Mesothelial cell of epicardium (in vitro differentiated cells): Measurements from ENCODE around the gene FRMD1. TPM values are rescaled to one million over a fixed set of nuclear protein-coding genes. Genes with fewer than 3 reads are reported as not detected.

Experiments used
- DNase-seq, 2 experiments: peaks; one replicate each; pipeline ENCODE4 v3.0.0; 2021; ENCODE audit warnings: low spot score in 2 of 2; ENCODE audit not compliant: unreplicated experiment in 2 of 2
- H3K27ac Mint-ChIP-seq: 2 replicates; pipeline ENCODE4 v1.8.0; 2021; ENCODE audit warnings: mixed read lengths
- H3K27me3 Mint-ChIP-seq: 2 replicates; pipeline ENCODE4 v1.8.0; 2021; ENCODE audit warnings: low read depth, mixed read lengths
- H3K36me3 Mint-ChIP-seq: 2 replicates; pipeline ENCODE4 v1.8.0; 2021; ENCODE audit warnings: mixed read lengths
- H3K4me1 Mint-ChIP-seq: 2 replicates; pipeline ENCODE4 v1.8.0; 2021; ENCODE audit warnings: mixed read lengths
- H3K4me3 Mint-ChIP-seq: 2 replicates; pipeline ENCODE4 v1.8.0; 2021; ENCODE audit warnings: mild to moderate bottlenecking, moderate library complexity, mixed read lengths
- H3K9me3 Mint-ChIP-seq: 2 replicates; pipeline ENCODE4 v1.8.0; 2021; ENCODE audit warnings: mixed read lengths
- total RNA-seq: library from RNA; stranded (reverse); gene quantifications from 3 replicates; pipeline ENCODE4 v1.2.1, GENCODE V29; 2021
- TF ChIP-seq, protein P1 (sequence below): fragments of 200-600 bp; sonication (generic); IDR thresholded peaks from one replicate; pipeline ENCODE4 v1.5.0; 2021; ENCODE audit warnings: antibody characterized with exemption; ENCODE audit not compliant: unreplicated experiment

The FRMD1 gene
- total RNA-seq, 1 donor from 2014 or later, result not detected

DNA sequence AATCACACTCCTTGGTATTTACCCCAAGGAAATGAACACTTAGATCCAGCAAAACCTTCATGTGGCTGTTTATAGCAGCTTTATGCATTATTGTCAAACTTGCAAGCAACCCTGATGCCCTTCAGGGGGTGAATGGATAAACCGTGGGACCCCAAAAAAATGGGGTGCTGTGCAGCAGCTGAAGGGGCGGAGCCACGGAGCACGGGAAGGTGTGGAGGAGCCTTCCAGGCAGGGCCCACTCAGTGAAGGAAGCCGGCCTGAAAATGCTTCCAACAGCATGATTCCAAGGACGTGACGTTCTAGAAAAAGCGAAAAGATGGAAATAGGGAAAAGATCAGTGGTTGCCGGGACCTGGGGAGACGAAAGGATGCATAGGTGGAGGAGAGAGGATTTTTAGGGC, 25.6 kb upstream of the FRMD1 start:
- TF ChIP-seq, protein P1, sequence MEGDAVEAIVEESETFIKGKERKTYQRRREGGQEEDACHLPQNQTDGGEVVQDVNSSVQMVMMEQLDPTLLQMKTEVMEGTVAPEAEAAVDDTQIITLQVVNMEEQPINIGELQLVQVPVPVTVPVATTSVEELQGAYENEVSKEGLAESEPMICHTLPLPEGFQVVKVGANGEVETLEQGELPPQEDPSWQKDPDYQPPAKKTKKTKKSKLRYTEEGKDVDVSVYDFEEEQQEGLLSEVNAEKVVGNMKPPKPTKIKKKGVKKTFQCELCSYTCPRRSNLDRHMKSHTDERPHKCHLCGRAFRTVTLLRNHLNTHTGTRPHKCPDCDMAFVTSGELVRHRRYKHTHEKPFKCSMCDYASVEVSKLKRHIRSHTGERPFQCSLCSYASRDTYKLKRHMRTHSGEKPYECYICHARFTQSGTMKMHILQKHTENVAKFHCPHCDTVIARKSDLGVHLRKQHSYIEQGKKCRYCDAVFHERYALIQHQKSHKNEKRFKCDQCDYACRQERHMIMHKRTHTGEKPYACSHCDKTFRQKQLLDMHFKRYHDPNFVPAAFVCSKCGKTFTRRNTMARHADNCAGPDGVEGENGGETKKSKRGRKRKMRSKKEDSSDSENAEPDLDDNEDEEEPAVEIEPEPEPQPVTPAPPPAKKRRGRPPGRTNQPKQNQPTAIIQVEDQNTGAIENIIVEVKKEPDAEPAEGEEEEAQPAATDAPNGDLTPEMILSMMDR, result no peak
- H3K9me3 Mint-ChIP-seq, result no peaks in the 10 kb centered on the region
- H3K36me3 Mint-ChIP-seq, result no peaks in the 10 kb centered on the region
- H3K27me3 Mint-ChIP-seq, result no peaks in the 10 kb centered on the region
- DNase-seq, result no peak
- no peak overlapping the region for H3K27ac Mint-ChIP-seq
- peaks cover 32% of the 10 kb centered on the region for H3K4me1 Mint-ChIP-seq
- H3K4me3 Mint-ChIP-seq, result no peak overlapping the region

DNA sequence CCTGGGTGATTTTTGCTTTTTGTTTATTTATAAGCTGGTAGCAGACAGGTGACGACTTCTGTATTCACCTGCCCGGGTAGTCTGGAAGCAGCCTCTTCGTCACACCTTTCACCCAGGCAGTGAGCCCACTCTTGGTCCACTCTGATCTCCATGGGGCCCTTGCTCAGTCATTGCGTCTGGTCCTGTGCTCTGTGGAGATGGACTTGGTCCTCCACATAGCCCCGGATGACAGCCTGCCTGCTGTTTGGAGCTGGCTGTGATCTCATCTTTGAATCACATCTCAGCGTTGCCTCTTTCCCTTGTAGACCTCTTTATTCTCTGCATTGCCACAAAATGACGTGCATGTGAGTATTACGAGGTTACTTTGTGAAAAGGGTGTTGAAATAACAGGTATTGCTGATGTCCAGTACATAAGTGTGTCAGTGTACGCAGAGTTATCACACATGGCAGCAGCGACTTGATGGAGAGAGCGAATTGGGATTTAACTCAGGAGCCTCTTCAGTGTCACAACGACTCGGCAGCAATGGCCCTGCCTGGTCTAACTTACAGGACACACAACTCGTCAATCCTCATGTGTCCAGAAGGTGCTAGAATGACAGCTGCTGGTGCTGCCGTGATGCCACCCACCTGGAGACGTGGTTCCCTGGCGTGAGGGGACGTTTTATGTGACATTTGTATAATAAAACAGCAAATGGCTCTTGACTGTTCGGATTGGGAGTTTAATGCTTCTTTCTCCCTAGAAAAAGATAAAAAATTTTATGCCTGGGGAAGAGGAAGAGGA, 24.2 kb upstream of the FRMD1 start:
- TF ChIP-seq, protein P1, result no peak
- Mint-ChIP-seq H3K4me3 (no peak overlapping the region), H3K9me3 (no peaks in the 10 kb centered on the region), H3K4me1 (peaks cover 36% of the 10 kb centered on the region), H3K36me3 (no peaks in the 10 kb centered on the region), H3K27me3 (no peaks in the 10 kb centered on the region), H3K27ac (no peak overlapping the region)
- no peak for DNase-seq

GRCh38 chr6:168102315-168102985, 23.4 kb upstream of the FRMD1 start:
- Mint-ChIP-seq H3K4me1 (peaks cover 29% of the 10 kb centered on the region), H3K36me3 (no peaks in the 10 kb centered on the region), H3K9me3 (no peaks in the 10 kb centered on the region), H3K4me3 (no peak overlapping the region), H3K27me3 (no peaks in the 10 kb centered on the region), H3K27ac (no peak overlapping the region)
- TF ChIP-seq, protein P1, result no peak
- no peak for DNase-seq

GRCh38 chr6:168101590-168102314, 22.7 kb upstream of the FRMD1 start:
- H3K9me3 Mint-ChIP-seq, result no peaks in the 10 kb centered on the region
- H3K4me3 Mint-ChIP-seq, result no peak overlapping the region
- no peak for DNase-seq
- H3K36me3 Mint-ChIP-seq, result no peaks in the 10 kb centered on the region
- TF ChIP-seq, protein P1, result no peak
- H3K4me1 Mint-ChIP-seq, result peaks cover 25% of the 10 kb centered on the region
- H3K27ac Mint-ChIP-seq, result no peak overlapping the region
- no peaks in the 10 kb centered on the region for H3K27me3 Mint-ChIP-seq

- H3K4me3 Mint-ChIP-seq, result no peak overlapping the region
- H3K9me3 Mint-ChIP-seq, result no peaks in the 10 kb centered on the region
- peaks cover 18% of the 10 kb centered on the region for H3K4me1 Mint-ChIP-seq
- H3K36me3 Mint-ChIP-seq, result no peaks in the 10 kb centered on the region
- no peak for DNase-seq
- no peaks in the 10 kb centered on the region for H3K27me3 Mint-ChIP-seq
- TF ChIP-seq, protein P1, result no peak
- H3K27ac Mint-ChIP-seq, result no peak overlapping the region
Observed at GRCh38 chr6:168100803-168101589, 22.0 kb upstream of the FRMD1 start.
